Measurements from ENCODE around the gene KIF1A. TPM values are rescaled to one million over a fixed set of nuclear protein-coding genes. Genes with fewer than 3 reads are reported as not detected.

Gene KIF1A, protein sequence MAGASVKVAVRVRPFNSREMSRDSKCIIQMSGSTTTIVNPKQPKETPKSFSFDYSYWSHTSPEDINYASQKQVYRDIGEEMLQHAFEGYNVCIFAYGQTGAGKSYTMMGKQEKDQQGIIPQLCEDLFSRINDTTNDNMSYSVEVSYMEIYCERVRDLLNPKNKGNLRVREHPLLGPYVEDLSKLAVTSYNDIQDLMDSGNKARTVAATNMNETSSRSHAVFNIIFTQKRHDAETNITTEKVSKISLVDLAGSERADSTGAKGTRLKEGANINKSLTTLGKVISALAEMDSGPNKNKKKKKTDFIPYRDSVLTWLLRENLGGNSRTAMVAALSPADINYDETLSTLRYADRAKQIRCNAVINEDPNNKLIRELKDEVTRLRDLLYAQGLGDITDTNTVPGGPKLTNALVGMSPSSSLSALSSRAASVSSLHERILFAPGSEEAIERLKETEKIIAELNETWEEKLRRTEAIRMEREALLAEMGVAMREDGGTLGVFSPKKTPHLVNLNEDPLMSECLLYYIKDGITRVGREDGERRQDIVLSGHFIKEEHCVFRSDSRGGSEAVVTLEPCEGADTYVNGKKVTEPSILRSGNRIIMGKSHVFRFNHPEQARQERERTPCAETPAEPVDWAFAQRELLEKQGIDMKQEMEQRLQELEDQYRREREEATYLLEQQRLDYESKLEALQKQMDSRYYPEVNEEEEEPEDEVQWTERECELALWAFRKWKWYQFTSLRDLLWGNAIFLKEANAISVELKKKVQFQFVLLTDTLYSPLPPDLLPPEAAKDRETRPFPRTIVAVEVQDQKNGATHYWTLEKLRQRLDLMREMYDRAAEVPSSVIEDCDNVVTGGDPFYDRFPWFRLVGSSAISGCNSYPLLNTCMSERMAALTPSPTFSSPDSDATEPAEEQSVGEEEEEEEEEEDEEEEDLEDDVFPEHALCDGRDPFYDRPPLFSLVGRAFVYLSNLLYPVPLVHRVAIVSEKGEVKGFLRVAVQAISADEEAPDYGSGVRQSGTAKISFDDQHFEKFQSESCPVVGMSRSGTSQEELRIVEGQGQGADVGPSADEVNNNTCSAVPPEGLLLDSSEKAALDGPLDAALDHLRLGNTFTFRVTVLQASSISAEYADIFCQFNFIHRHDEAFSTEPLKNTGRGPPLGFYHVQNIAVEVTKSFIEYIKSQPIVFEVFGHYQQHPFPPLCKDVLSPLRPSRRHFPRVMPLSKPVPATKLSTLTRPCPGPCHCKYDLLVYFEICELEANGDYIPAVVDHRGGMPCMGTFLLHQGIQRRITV (N-terminal part only)
- 10 to 100 TPM in 2 of 4 donors, 1 to 10 TPM in 2; 7.4 to 11.6 (median 10.6) TPM for polyA plus RNA-seq (ENCODE audit: insufficient read length in 4 of 4)

DNA sequence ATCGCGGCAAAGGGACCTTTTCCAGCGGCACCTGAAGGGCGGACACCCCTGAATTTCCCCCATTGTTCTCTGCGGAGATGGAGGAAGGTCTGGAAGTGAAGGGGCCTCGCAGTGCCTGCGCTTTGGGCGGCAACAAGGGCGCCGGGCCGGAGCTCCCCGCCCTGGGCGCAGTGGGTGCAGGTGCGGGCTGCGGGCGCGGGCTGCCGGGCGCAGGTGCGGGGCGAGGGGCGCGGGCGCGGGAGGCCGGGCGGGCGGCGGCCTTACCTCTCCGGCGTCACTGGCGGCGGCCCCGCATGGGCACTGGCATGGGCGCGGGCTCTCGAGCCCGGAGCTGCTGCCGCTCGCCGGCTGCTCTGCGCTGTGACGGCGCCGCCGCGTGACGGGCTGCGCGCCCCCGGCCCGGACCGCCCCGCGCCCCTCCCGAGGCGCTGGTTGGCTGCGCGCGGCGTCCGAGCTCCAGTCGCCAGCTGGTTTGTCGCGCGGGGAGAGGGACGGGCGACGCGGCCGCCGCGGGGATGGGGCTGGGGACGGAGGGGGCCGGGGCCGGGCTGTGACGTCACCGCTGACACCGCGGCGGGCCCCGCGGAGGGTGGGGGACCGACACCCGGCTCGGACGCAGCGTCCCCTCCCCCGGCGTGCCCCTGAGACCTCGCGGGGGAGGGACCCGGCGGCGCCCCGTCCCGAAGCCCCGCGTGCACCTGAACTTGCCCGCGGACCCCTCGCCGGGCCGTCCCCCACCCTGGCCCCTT lies at the start of gene KIF1A:
Gene KIF1A, minus strand, starts transcription at position 362 of the 749 bp plus-strand sequence. CDS start 22,467 bp downstream, outside the sequence.
- peak in 2 of 4 donors; percentile 44 to 55 for DNase-seq (ENCODE audit: low read depth in 4 of 4, low spot score in 3 of 4)

- no peak for DNase-seq (ENCODE audit: low read depth in 4 of 4, low spot score in 3 of 4)
These were observed 49.3 kb upstream of the KIF1A start for GRCh38 chr2:240869109-240869955.

DNA sequence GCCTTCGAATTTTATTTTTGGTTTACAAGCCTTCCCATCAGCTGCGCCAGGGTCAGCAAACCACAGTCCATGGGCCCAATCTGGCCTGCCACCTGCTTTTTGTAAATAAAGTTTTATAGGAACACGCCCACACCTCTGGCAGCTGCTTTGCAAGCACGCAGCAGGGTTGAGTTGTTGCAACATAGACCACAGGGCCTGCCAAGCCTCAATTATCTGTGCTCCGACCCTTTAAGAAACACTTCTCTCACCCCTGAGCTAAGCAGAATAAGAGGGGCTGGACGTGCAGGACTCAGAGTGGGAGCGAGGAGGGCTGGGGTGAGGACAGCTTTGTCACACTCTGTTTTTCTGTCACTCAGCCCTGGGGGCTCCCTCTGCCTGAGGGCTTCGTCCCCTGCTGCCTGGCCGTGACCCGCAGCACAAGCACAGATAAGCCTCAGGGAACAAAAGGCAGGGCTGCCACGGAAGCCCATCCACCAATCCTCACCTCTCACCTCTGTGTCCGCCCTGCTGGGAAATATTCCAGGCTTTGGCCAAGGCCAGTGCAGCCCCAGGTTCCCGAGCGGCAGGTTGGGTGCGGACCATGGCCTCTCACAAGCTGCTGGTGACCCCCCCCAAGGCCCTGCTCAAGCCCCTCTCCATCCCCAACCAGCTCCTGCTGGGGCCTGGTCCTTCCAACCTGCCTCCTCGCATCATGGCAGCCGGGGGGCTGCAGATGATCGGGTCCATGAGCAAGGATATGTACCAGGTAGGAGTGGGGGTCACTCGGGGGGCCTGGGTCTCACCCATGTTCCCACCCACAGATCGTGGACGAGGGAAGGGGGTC lies 48.5 kb upstream of the KIF1A start, which contains the start of gene AGXT:
Gene AGXT, plus strand, starts transcription at position 539 of the 823 bp plus-strand sequence. Its CDS starts 42 bp downstream, at position 581.
- no peak for DNase-seq (ENCODE audit: low read depth in 4 of 4, low spot score in 3 of 4)

DNA sequence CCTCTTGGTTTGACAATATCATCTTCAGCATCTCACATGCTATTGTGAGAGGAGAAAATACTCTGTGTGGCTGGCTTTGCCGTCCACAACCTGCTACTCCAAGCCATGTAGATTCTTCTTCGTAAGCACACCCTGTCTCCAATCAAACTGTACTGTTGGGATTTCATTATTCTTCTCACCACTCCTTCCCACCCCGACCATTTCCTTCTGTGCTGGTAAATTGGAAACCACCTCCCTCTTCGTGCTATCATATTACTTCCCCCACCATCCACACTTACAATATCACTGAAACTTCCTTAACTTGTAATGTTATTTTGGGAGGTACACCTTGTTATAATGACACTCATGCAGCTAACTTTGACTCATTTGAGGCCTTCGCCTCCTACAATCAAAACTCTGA lies 45.4 kb upstream of the KIF1A start:
- no peak for DNase-seq (ENCODE audit: low read depth in 4 of 4, low spot score in 3 of 4)

DNA sequence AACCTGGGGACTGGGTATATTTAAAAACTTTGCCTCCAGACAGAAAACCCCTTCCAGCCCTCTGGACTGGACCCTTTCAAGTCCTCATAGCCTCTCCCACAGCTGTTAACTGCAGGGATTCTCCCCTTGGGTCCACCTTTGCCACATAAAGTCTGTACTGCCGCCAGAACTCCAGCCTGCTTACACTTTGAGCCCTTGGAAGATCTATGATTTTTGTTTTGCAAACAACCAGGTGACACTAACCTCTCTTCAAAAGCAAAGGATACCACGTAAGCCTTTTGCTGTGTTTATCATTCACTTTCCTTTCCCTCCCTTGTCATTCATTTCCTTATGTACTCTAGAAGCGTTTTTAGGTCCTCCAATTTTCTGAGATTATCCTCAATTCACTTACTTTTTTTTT lies 44.5 kb upstream of the KIF1A start:
- DNase-seq (ENCODE audit: low read depth in 4 of 4, low spot score in 3 of 4) = no peak

DNA sequence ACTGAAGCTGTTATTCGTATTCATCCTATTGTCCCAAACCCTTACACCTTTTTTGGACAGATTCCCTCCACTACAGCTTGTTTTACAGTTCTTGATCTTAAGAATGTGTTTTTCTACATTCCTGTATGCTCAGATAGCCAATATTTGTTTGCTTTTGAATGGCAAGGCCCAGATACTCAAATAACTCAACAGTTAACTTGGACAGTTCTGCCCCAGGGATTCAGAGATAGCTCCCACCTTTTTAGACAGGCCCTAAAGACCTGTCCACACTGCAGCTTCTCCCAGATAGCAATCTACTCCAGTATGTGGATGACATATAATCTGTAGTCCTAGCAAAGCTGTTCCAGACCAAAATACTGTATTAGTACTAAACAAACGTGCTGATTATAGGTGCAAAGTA lies 41.5 kb upstream of the KIF1A start:
- no peak for DNase-seq (ENCODE audit: low read depth in 4 of 4, low spot score in 3 of 4)

- no peak for DNase-seq (ENCODE audit: low read depth in 4 of 4, low spot score in 3 of 4)
These were observed 38.9 kb upstream of the KIF1A start for GRCh38 chr2:240858871-240859270.

GRCh38 chr2:240858321-240858720 lies 38.3 kb upstream of the KIF1A start:
- DNase-seq (ENCODE audit: low read depth in 4 of 4, low spot score in 3 of 4) = no peak

- no peak for DNase-seq (ENCODE audit: low read depth in 4 of 4, low spot score in 3 of 4)
These were observed 37.3 kb upstream of the KIF1A start for GRCh38 chr2:240857039-240858008.

DNA sequence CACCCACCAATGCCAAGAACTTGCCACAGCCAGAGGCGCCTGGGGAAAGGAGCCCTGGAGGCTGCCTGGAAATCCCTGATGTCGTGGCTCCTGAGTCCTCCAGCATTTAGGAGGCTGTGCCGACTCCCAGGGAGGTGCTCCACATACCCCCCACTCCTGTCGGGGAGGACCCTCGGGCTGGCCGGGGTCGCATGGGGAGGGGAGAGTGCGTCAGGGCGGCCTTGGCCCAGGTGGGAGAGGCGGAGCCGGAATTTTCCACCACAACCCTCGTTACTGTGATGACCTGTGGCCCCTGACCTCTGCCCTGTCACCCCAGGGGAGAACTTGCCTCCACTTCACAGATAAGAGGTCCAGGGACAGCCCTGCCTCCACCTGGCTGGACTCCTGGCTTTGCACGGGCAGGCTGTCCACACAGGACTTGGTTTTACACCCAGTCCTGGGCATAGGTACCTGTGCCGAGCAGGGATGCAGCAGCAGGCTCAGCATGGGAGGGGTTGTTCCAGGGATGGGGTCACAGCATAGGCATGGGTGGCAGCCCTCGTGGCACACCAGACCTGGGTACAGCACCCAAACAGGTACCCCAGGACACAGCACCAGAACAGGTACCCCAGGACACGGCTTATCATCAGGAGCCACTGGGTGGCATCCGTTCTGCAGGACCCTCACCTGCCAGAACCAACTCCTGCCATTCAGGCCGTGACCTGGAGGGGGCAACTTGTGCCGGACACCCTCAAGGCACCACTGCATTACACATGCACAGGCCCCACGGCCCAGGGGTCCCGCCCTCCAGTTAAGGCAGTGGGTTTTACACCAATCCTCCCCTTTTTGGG lies 36.3 kb upstream of the KIF1A start:
- DNase-seq (ENCODE audit: low read depth in 4 of 4, low spot score in 3 of 4) = no peak

DNA sequence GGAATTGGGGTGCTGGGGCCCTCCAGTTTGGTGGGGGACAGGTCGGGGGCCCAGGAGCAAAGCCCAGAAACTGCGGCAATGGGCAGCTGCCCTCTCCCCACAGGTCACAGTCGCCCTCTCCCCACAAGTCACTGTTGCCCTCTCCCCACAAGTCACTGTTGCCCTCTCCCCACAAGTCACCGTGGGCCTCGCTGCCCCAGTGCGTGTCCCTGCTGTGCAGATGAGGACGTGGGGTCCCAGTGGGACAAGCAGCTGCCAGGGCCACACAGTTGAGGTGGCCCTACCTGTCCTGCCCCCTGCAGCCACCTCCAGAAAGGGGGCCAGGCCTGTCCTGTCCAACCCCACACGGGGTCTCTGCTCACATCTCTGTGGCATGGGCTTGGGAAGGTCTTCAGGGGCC lies 35.7 kb upstream of the KIF1A start:
- no peak for DNase-seq (ENCODE audit: low read depth in 4 of 4, low spot score in 3 of 4)

DNA sequence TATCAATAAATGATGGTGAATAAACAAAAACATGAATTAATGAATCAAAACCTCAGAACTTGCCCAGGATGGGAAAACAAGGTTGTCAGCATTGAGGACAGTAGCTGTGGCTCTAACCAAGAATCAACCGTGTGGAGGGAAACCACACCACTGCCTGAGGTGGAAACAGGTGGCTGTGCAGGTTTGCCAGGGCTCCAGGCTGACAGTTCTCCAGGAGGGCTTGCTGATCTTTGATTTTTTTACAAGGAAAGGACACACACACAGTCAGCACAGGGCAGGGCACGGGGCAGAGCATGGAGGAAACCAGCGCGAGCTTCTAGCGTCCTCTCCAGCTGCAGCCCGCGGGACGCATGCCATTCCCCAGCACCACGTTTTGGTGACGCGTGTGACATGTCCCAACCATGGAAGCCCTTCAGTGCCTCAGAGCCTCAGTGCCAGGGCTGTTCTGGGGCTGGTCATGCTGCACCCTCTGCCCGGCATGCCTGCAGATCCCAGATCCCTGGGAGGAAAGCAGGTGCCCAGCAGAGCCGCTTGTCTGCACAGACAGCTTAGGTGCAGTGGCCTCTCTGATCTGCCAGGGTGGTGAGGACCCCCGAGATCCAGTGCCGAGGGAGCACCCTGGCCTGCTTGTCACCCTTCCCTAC lies 32.8 kb upstream of the KIF1A start:
- no peak for DNase-seq (ENCODE audit: low read depth in 4 of 4, low spot score in 3 of 4)

- peak; percentile 41 to 62 (median 52) for DNase-seq (ENCODE audit: low read depth in 4 of 4, low spot score in 3 of 4)
These were observed 31.3 kb upstream of the KIF1A start for GRCh38 chr2:240851078-240851991.

GRCh38 chr2:240850756-240851077 lies 30.7 kb upstream of the KIF1A start:
- no peak for DNase-seq (ENCODE audit: low read depth in 4 of 4, low spot score in 3 of 4)

DNA sequence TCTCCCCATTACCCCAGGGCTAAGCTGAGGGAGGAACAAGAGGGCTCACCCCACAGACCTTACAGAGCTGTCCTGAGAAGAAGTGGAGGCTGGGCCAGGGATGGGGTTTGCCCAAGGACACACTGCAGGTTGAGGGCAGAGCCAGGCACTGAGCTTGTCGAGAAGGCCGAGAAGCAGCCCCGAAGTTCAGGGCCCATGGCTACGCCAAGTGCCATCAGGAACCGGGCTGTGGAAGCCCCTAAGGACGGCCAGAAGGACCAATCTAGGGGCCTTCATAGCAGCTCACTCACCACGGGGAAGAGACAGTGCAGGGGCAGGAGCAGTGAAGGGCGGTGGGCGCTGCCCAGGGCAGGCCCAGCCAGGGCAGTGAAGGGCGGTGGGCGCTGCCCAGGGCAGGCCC lies 30.0 kb upstream of the KIF1A start:
- DNase-seq (ENCODE audit: low read depth in 4 of 4, low spot score in 3 of 4) = no peak
